HG02870 (cell line): ENCODE measurements around the gene SCNN1B.
"Not testable (repeated sequence)": the region's sequence is repeated elsewhere in the genome, so short reads cannot be mapped to it uniquely, and the experiment has no call there.

Experiments used
- ATAC-seq: cut with Tn5 transposase; IDR thresholded peaks from one replicate; pipeline ENCODE4 v1.9.1; 2021; ENCODE audit warnings: mild to moderate bottlenecking, moderate library complexity; ENCODE audit not compliant: unreplicated experiment

The SCNN1B gene, protein sequence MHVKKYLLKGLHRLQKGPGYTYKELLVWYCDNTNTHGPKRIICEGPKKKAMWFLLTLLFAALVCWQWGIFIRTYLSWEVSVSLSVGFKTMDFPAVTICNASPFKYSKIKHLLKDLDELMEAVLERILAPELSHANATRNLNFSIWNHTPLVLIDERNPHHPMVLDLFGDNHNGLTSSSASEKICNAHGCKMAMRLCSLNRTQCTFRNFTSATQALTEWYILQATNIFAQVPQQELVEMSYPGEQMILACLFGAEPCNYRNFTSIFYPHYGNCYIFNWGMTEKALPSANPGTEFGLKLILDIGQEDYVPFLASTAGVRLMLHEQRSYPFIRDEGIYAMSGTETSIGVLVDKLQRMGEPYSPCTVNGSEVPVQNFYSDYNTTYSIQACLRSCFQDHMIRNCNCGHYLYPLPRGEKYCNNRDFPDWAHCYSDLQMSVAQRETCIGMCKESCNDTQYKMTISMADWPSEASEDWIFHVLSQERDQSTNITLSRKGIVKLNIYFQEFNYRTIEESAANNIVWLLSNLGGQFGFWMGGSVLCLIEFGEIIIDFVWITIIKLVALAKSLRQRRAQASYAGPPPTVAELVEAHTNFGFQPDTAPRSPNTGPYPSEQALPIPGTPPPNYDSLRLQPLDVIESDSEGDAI

DNA sequence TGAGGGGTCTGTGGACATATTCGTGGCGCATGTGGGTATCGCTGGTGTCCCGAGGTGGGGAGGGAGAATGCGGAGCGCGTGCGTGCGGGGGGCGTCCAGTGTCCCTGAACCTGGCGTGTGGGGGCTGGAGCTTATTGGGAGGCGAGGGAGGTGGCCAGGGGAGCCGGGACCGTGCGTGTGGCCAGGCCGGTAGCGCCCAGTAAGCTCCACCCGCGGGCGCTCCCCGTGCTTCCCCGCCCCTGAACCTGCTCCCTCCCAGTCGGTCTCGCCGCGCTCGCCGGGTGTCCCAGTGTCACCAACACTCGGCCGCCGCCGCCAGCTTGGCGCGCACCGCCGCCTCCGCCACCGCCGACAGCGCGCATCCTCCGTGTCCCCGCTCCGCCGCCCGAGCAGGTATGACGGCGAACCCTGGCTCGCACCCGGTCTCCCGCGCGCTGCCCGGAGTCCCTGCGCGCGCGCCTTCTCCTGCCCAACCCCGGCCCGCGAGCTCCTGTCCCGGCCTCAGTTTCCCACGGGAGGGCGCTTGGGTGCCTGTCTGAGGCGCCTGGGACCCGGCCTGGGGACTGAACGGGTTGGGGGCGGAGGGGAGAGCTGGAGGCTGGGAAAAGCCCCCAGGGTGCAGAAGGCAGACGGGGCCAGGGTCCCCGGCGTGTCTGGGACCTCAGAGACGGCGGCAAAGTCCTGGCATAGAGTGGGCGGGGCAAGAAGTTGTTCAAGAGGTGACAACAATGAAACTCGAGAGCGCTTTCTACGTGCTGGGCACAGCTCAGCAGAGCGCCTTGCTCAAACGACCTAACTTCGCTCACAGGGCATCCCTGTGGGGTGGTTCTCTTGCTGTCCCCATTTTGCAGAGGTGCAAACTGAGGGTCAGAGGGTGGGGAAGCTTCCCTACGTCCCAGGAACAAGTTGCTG, at the start of gene SCNN1B:
SCNN1B (plus strand) TSS at position 258 of the 912 bp plus-strand sequence. CDS start 46,298 bp downstream, outside the sequence.
- no peak for ATAC-seq

DNA sequence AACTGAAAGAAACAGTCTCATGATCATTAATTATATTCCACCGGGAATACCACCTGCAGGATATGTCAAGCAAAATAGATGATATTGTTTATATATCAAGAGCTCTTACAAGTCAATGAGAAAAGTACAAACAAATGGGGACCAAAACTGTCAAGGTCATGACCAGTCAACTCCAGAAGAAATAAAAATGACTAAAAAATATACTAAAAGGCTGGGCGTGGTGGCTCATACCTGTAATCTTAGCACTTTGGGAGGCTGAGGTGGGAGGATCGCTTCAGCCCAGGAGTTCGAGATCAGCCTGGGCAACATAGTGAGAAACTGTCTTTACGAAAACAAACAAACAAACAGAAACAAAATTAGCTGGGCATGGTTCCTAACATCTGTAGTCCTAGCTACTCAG, 49.8 kb upstream of the SCNN1B start:
- ATAC-seq, result no peak

DNA sequence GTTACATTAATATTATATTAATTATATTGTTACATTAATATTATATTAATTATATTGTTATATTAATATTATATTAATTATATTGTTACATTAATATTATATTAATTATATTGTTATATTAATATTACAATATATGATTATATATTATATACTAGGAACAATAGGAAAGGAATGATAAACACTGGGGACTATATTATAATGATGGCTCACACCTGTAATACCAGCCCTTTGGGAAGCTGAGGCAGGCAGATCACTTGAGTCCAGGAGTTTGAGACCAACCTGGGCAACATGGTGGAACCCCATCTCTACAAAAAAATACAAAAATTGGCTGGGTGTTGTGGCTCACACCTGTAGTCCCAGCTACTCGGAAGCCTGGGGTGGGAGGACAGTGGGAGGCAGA, 48.5 kb upstream of the SCNN1B start:
- not testable (repeated sequence) for ATAC-seq

- ATAC-seq, result no peak
These were observed 47.8 kb upstream of the SCNN1B start for GRCh38 chr16:23254338-23254737.

DNA sequence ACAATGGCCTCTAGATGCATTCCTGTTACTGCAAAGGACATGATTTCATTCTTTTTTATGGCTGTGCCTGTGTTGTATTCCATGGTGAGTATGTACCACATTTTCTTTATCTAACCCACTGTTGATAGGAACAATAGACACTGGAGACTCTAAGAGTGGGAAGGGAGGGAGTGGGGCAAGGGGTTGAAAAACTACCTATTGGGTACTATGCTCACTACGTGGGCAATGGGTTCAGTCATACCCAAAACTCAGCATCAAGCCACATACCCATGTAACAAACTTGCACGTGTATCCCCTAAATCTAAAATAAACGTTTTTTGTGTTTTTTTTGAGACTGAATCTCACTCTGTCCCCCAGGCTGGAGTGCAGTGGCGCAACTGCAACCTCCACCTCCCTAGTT, 47.1 kb upstream of the SCNN1B start:
- no peak for ATAC-seq

DNA sequence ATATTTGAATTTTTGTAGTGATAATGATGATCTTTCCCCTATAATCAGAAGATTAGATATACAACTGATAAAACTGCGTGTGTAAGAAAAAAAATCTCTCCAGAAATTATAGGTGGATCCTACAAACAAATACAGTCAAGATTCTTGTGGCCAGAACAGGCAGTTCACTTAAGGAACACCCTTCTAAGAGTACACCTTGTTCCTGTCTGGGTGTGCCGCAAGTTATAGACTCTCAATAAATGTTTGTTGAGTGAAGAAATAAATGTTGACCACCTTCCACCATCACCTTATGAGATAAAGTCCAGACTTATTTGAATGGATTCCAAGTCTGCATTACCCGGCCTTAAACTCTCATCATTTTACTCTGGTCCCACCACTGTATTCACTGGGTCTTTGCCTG, 45.7 kb upstream of the SCNN1B start:
- ATAC-seq, result no peak

- no peak for ATAC-seq
These were observed 44.4 kb upstream of the SCNN1B start for GRCh38 chr16:23257682-23258081.

DNA sequence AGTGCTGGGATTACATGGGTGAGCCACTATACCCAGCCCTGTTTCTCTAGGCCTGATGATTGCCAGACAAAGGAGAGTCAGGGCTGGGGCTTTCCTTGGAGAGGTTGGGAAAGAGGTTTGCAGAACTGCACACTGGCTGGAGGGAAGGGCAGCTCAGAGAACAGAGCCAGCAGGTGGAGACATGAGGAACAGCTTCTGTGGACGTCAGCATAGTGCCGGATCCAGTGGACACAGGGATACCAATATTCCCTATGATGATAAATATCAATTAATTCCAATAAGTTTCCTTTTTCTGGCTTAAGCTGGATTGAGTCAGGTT, 43.2 kb upstream of the SCNN1B start:
- ATAC-seq, result no peak

- no peak for ATAC-seq
These were observed 34.5 kb upstream of the SCNN1B start for GRCh38 chr16:23267647-23268046.

GRCh38 chr16:23268561-23268960, 33.5 kb upstream of the SCNN1B start:
- no peak for ATAC-seq

- no peak for ATAC-seq
These were observed 32.7 kb upstream of the SCNN1B start for GRCh38 chr16:23269248-23269953.

DNA sequence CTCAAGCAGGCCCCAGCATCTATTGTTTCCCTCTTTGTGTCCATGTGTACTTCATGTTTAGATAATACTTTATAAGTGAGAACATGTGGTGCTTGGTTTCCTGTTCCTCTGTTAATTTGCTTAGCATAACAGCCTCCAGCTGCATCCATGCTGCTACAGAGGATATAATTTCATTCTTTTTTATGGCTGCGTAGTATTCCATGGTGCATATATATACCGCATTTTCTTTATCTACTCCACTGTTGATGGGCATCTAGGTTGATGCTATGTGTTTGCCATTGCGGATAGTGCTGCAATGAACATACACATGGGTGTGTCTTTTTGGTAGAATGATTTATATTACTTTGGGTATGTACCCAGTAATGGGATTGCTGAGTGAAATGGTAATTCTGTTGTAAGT, 31.4 kb upstream of the SCNN1B start:
- ATAC-seq, result no peak

DNA sequence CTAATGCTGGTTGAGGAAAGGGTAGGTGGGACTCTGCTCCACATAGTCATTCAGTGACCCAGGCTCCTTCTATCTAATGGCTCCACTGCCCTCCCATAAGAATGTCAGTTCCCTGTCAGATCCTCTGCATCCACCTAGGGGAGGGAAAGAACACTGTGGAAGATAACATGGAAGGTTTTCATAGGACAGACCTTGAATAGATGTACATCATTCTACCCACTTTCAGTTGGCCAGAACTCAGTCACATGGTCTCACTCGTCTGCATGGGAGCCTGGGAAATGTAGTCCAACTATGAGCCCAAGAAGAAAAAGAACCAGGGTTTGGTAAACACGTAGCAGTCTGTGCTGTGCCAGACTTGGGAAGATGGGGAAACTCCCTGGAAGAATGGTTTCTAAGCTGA, 27.1 kb upstream of the SCNN1B start:
- ATAC-seq, result no peak

DNA sequence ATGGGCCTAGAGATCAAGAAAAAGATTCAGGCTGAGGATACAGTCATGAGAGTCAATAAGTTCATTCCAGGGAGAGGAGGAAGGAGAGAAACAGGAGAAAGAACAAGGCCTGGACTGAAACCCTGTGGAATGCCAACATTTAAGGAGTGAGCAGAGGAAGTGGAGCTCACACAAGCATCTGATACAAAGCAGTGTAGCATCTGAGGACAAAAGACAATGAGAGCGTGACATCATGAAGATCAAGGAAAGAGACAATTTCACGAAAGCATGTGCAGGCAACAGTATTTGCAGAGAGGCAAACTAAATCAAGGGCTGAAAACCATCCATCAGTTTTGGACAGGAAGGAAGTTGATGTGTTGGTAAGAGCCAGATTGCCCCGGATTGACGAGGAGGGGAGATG, 25.3 kb upstream of the SCNN1B start:
- ATAC-seq, result no peak

- ATAC-seq, result no peak
These were observed 24.1 kb upstream of the SCNN1B start for GRCh38 chr16:23278031-23278430.

DNA sequence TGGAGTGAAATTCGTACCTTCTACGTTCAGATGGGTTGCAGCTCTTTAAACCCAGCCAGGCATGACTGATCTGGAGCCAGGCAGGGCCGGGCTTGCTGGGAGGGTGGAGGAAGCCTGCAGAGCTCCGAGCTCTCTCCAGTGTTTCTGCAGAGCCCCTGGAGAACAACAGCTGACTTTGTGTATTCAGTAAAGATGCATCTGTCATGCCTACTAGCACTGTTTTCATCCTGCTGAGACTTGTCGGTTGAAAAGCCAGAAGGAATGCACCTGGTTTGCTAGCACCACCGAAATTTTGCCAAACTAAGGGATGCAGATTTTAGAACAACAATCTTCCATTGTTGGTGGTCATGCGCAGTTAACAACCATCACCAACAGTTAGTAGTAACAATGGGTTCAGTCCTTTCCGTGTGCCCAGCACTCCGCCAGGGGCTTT, 22.4 kb upstream of the SCNN1B start:
- ATAC-seq, result no peak

GRCh38 chr16:23280483-23280967, 21.6 kb upstream of the SCNN1B start:
- no peak for ATAC-seq

- no peak for ATAC-seq
These were observed 19.5 kb upstream of the SCNN1B start for GRCh38 chr16:23282568-23282967.

DNA sequence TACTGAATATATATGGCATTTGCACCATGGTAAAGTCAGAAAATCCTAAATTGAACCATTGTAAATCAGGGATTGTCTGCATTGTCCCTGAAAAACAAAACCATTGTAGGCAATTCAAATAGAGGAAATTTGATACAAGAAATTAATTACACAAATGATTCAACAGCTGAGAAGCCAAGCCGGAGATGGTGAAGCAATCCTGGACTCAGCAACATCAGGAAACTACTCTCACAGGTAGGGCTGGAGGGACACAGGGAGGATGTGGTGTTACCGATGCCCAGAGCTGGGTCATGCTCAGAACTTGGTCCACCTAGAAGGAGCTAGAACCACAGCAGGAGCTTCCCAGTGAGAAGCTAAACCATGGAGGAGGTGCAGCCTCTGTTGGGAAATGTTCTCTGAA, 18.5 kb upstream of the SCNN1B start:
- no peak for ATAC-seq

GRCh38 chr16:23284584-23284983, 17.5 kb upstream of the SCNN1B start:
- no peak for ATAC-seq

DNA sequence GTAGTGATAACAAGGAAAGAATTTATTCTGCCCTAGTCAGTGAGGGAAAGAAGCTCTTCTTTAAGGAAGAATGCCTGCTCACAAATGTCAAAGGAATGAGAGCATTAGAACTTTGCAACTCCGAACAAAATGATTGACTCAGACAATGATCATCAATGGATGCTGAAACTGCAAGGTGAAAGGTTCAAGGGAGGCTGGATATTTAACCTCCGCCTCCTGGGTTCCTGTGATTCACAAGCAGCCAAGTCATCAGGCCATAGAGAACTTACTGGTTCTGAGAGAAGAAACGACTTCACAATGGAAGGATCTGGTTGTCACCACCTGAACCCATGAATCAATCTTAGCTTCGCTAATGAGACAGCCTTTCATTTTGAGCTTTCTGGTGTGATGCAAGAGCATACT, 16.0 kb upstream of the SCNN1B start:
- ATAC-seq, result no peak
